ENCODE data around the gene MAEA. TPM values are rescaled to one million over a fixed set of nuclear protein-coding genes. Genes with fewer than 3 reads are reported as not detected.

MAEA gene
- total and polyA plus RNA-seq, 10 of the 15 experiments (the other 5 are each of a cell fraction or from before 2014, with no cell fraction given), result 3.6 to 67.1 (median 54.6) TPM

DNA sequence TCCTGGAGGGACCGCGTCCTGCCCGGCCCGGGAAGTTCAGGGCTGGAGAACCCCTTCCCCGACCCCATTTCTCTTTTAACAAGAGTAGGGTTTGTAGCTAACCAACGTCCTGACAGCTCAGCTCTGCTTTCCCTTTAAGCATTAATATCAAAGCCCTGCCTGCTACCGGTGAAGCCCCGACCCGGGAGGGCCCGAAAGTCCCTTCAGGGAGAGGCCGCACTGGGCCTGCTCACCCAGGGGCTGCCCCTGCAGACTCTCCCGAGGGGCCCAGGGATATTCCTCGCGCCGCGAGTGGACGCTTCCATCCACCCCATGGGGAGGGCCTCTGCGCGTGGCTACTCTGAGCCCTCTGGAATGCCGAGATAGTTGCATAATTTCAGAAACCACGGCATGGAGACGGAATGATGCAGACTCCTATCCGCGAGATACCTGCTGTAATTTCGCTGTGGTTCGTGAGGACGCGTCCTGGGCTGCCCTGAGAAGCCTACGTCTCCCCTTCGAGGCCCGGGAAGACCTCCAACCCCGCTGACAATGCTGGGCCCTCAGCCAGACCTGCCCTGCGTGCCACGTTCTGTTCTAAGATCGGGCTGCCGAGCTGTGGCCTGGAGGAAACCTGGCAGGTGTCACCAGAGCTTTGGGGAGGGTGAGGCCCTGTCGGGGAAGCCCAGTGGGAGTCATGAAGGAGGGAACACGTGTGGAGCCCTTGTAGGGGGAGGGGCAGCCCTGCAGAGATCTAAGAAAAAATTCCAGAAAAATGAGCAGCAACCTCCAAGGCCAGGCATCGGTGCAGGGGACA is 39.8 kb upstream of the MAEA start (continued):
- TF ChIP-seq JUND (IDR thresholded peaks at IDR 0.05; ENCODE audit: low read depth, low read length) (peak; percentile 36; the same call in 1 of the 2 replicates), RUNX3 (IDR thresholded peaks at IDR 0.05; ENCODE audit: low read length) (peak; percentile 38; the same call in 1 of the 2 replicates), CBFB (IDR thresholded peaks at IDR 0.05; ENCODE audit: low read depth) (0 out of 2 replicates have a peak, but pooled peaks have one; percentile 18)

DNA sequence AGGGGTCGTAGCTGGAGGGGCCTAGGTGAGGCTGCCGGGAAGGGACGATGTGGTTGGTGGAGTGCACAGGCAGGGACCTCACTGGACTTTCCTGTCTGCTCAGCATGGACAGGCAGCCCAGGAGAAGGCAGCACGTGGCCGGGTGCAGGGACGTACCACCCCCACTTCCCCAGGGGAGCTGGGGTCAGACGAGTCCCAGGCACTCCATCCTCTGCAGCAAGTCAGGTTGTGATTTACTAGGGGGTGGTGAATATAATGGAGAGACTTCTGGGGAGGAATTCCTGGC is 39.2 kb upstream of the MAEA start:
- peaks cover 19% of the 10 kb centered on the region; the same call in 2 of the 3 replicates for H3K9me3 ChIP-seq (replicated peaks; ENCODE audit: control insufficient read depth, insufficient read depth, low read length)
- peak overlapping the region; percentile 92; the same call in 1 of the 2 replicates for H3K27ac ChIP-seq (ENCODE audit: control insufficient read depth, insufficient read depth)
- H2AFZ ChIP-seq (ENCODE audit: control insufficient read depth, low read depth, low read length), result no peak overlapping the region
- FAIRE-seq (no peak), ATAC-seq (no peak), DNase-seq (ENCODE audit: low read depth, low spot score) (no peak)
- H3K27me3 ChIP-seq (replicated peaks in 1 of 2; ENCODE audit: control insufficient read depth in 2 of 2, insufficient read depth in 2 of 2, low read length in 1 of 2), result no peaks in the 10 kb centered on the region
- peak overlapping the region; percentile 57 for H3K4me2 ChIP-seq (ENCODE audit: control insufficient read depth, insufficient read depth)
- H4K20me1 ChIP-seq (ENCODE audit: control insufficient read depth, insufficient read depth), result peaks cover 7% of the 10 kb centered on the region; the same call in 1 of the 2 replicates
- no peak overlapping the region; the same call in 1 of the 2 replicates for H3K9ac ChIP-seq (ENCODE audit: control insufficient read depth, insufficient read depth, low read length)
- 80% methylated on average over 7 of the region's 7 CpGs for WGBS (ENCODE audit: insufficient coverage, insufficient replicate concordance, low lambda C conversion rate, missing lambda C conversion rate)
- intact Hi-C loops (cut with micrococcal nuclease; ENCODE audit: unreplicated experiment) (no loop called here), in situ Hi-C loops (cut with MboI) (loop anchor here (5.0 kb wide), 1 partner anchor 102 kb away; no protein-coding TSS in a partner anchor)
- H3K4me1 ChIP-seq (ENCODE audit: control insufficient read depth, insufficient read depth, low read length), result peaks cover 22% of the 10 kb centered on the region
- POLR2A ChIA-PET, result interaction anchor here (1.5 to 6.2 kb wide), 4 partner anchors 16 to 96 kb away, joined by 4 to 42 read pairs (median 8); partner anchors contain the start of genes MAEA and UVSSA
- H3K4me3 ChIP-seq, result peak overlapping the region; percentile 83
- TF ChIP-seq CBFB (IDR thresholded peaks at IDR 0.05; ENCODE audit: low read depth) (no peak), LARP7 (IDR thresholded peaks at IDR 0.05) (no peak)
- TF ChIP-seq, protein P1, sequence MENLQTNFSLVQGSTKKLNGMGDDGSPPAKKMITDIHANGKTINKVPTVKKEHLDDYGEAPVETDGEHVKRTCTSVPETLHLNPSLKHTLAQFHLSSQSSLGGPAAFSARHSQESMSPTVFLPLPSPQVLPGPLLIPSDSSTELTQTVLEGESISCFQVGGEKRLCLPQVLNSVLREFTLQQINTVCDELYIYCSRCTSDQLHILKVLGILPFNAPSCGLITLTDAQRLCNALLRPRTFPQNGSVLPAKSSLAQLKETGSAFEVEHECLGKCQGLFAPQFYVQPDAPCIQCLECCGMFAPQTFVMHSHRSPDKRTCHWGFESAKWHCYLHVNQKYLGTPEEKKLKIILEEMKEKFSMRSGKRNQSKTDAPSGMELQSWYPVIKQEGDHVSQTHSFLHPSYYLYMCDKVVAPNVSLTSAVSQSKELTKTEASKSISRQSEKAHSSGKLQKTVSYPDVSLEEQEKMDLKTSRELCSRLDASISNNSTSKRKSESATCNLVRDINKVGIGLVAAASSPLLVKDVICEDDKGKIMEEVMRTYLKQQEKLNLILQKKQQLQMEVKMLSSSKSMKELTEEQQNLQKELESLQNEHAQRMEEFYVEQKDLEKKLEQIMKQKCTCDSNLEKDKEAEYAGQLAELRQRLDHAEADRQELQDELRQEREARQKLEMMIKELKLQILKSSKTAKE (IDR thresholded peaks at IDR 0.05; ENCODE audit: low read depth, poor library complexity, severe bottlenecking), result no peak
- RAD21 ChIA-PET (ENCODE audit: unreplicated experiment), result interaction anchor here (0.9 to 2.0 kb wide), 5 partner anchors 17 to 113 kb away, joined by 3 to 10 read pairs (median 4); partner anchors contain the start of gene UVSSA
- peaks cover 0 to 6% of the 10 kb centered on the region in 2 experiments; a peak in 2 of 4 replicates for H3K36me3 ChIP-seq (ENCODE audit: control insufficient read depth in 2 of 2, insufficient read depth in 2 of 2, low read length in 1 of 2)
- BruUV-seq (replicated peaks), result TSS peak; percentile 65
- SMC1A ChIA-PET (ENCODE audit: uncharacterized antibody, unreplicated experiment), result interaction anchor here (1.3 to 2.3 kb wide), 5 partner anchors 18 to 119 kb away, joined by 3 to 12 read pairs (median 4); partner anchors contain the start of gene UVSSA
- H3K79me2 ChIP-seq (ENCODE audit: control insufficient read depth, insufficient read depth, low read length), result peaks cover 39% of the 10 kb centered on the region
- CTCF ChIA-PET, result interaction anchor here (1.2 to 3.7 kb wide), 4 partner anchors 17 to 119 kb away, joined by 3 to 21 read pairs (median 10); partner anchors contain the start of gene UVSSA

Data from GM12878 (cell line).